ENCODE measurements around the gene ARMCX6.
A peak's percentile ranks its signal among the peaks of the same experiment; 100 is the strongest.
"Not testable (repeated sequence)": the region's sequence is repeated elsewhere in the genome, so short reads cannot be mapped to it uniquely, and the experiment has no call there.

Gene ARMCX6

GRCh38 chrX:101617211-101618191, at the start of gene ARMCX6:
Gene ARMCX6, minus strand, starts transcription at chrX:101618000. Its CDS starts 1,380 bp downstream, at chrX:101616620.
- peak; percentile 7 to 63 for DNase-seq

- peak; percentile 32 to 74 for DNase-seq
These were observed 41.8 kb upstream of the ARMCX6 start, which contains the start of gene ARMCX2 for GRCh38 chrX:101659601-101660063. Gene ARMCX2, minus strand, starts transcription at chrX:101659850. Its CDS starts 2,262 bp downstream, at chrX:101657588.

- DNase-seq, result peak; percentile 45 to 59
These were observed 41.1 kb upstream of the ARMCX6 start for GRCh38 chrX:101658661-101659491.

- no peak for DNase-seq
These were observed 39.7 kb upstream of the ARMCX6 start for GRCh38 chrX:101657495-101657894.

GRCh38 chrX:101656817-101657216, 39.0 kb upstream of the ARMCX6 start:
- no peak for DNase-seq

- no peak for DNase-seq
These were observed 37.7 kb upstream of the ARMCX6 start for GRCh38 chrX:101655534-101655933.

- DNase-seq, result not testable (repeated sequence)
These were observed 29.9 kb upstream of the ARMCX6 start for GRCh38 chrX:101647716-101648115.

- DNase-seq, result no peak
These were observed 24.3 kb upstream of the ARMCX6 start for GRCh38 chrX:101642093-101642492.

GRCh38 chrX:101639583-101639982, 21.8 kb upstream of the ARMCX6 start:
- DNase-seq, result no peak

GRCh38 chrX:101619364-101619763, 1.6 kb upstream of the ARMCX6 start:
- DNase-seq, result peak; percentile 20 to 43

- DNase-seq, result no peak
These were observed 12.1 kb downstream of the ARMCX6 start for GRCh38 chrX:101605728-101606127.

- DNase-seq, result no peak
These were observed 12.7 kb downstream of the ARMCX6 start for GRCh38 chrX:101605146-101605545.

GRCh38 chrX:101602077-101602476, 15.7 kb downstream of the ARMCX6 start:
- no peak for DNase-seq

- not testable (repeated sequence) for DNase-seq
These were observed 18.2 kb downstream of the ARMCX6 start for GRCh38 chrX:101599592-101599991.

GRCh38 chrX:101595739-101596419, 21.9 kb downstream of the ARMCX6 start:
- peak; percentile 4 to 43 for DNase-seq

Data from NCI-H187 (cell line).